Measurements from ENCODE around the gene SELENON. TPM values are rescaled to one million over a fixed set of nuclear protein-coding genes. Genes with fewer than 3 reads are reported as not detected.
A peak's percentile ranks its signal among the peaks of the same experiment; 100 is the strongest.

The SELENON gene
- total and polyA plus RNA-seq, 9 of the 15 experiments (the other 6 are each of a cell fraction or from before 2014, with no cell fraction given), result 0.43 to 26.7 (median 7.0) TPM

DNA sequence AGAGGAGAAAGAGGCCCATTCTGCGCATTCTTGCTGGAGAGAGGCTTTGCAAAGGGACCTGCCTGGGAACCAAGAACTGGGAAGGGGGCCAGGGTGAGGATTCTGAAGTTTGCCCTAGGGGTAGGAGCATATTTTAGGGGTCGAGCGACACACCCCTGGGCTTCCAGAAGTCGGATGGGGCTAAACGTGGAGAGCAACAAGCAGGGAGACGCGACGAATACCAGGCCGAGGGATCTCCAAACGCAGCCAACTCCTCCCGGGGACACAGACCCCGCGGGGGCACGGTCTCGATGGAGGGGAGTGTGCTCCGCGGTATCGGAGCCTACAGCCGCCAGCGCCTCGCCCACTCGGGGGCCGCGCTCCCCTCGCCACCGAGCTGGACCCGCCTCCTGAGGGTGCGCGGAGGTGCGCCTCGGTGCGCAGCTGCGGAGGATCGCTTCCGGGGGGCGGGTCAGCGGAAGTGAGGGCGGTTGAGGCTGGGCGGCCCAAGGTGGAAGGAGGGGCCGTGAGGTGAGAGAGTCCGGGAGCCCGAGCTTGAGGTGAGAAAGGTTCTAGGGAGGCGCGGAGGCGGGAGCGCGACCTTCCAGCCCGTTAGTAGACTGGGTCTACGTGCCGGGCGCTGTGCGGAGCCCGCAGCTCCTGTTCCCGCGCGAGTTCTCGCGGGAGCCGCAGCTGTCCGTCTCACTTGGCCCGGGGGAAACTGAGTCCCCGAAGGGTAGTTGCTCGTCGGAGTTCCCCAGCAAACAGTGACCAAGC lies 19.7 kb downstream of the SELENON start, which contains the start of gene MTFR1L (continued):
- no peak for TF ChIP-seq ZNF512 (tag; IDR thresholded peaks at IDR 0.05)
- TF ChIP-seq FUS (optimal IDR thresholded peaks at IDR 0.05; ENCODE audit: low read depth, low read length), result no peak
- no peak for TF ChIP-seq AFF1 (IDR thresholded peaks at IDR 0.05; ENCODE audit: low read depth in 1 of 2, partially characterized antibody in 2 of 2)
- TF ChIP-seq PRMT5 (CRISPR knock-in tag; IDR thresholded peaks at IDR 0.05), result no peak
- TF ChIP-seq ZNF121 (CRISPR knock-in tag; conservative IDR thresholded peaks at IDR 0.05), result no peak
- TF ChIP-seq ZNF75A (CRISPR knock-in tag; IDR thresholded peaks at IDR 0.05), result no peak
- TF ChIP-seq XRCC4 (IDR thresholded peaks at IDR 0.05; ENCODE audit: extremely low read depth, insufficient read depth, insufficient read length), result no peak
- no peak; the same call in 1 of the 2 replicates for TF ChIP-seq SMARCE1 (IDR thresholded peaks at IDR 0.05)
- TF ChIP-seq ZNF668 (CRISPR knock-in tag; IDR thresholded peaks at IDR 0.05), result no peak
- TF ChIP-seq HSF4 (CRISPR knock-in tag; IDR thresholded peaks at IDR 0.05; ENCODE audit: borderline replicate concordance), result no peak
- no peak for TF ChIP-seq SIRT6 (IDR thresholded peaks at IDR 0.05; ENCODE audit: low read depth, low read length)
- TF ChIP-seq, protein P1, sequence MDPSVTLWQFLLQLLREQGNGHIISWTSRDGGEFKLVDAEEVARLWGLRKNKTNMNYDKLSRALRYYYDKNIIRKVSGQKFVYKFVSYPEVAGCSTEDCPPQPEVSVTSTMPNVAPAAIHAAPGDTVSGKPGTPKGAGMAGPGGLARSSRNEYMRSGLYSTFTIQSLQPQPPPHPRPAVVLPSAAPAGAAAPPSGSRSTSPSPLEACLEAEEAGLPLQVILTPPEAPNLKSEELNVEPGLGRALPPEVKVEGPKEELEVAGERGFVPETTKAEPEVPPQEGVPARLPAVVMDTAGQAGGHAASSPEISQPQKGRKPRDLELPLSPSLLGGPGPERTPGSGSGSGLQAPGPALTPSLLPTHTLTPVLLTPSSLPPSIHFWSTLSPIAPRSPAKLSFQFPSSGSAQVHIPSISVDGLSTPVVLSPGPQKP (CRISPR knock-in tag; IDR thresholded peaks at IDR 0.05), result no peak
- no peak for TF ChIP-seq ZKSCAN3 (CRISPR knock-in tag; IDR thresholded peaks at IDR 0.05)
- peak; percentile 63; the same call in 1 of the 2 replicates for TF ChIP-seq ZNF143 (CRISPR knock-in tag; IDR thresholded peaks at IDR 0.05)
- TF ChIP-seq PTBP1 (IDR thresholded peaks at IDR 0.05; ENCODE audit: low read depth, low read length), result no peak
- no peak for TF ChIP-seq OTX1 (CRISPR knock-in tag; IDR thresholded peaks at IDR 0.05)
- no peak for TF ChIP-seq MTA1 (IDR thresholded peaks at IDR 0.05; ENCODE audit: borderline replicate concordance)
- TF ChIP-seq USF2 (CRISPR knock-in tag; IDR thresholded peaks at IDR 0.05), result no peak
- no peak for TF ChIP-seq SMAD3 (CRISPR knock-in tag; conservative IDR thresholded peaks at IDR 0.05)
- TF ChIP-seq SMARCA4 (IDR thresholded peaks at IDR 0.05), result no peak
- TF ChIP-seq, protein P2, sequence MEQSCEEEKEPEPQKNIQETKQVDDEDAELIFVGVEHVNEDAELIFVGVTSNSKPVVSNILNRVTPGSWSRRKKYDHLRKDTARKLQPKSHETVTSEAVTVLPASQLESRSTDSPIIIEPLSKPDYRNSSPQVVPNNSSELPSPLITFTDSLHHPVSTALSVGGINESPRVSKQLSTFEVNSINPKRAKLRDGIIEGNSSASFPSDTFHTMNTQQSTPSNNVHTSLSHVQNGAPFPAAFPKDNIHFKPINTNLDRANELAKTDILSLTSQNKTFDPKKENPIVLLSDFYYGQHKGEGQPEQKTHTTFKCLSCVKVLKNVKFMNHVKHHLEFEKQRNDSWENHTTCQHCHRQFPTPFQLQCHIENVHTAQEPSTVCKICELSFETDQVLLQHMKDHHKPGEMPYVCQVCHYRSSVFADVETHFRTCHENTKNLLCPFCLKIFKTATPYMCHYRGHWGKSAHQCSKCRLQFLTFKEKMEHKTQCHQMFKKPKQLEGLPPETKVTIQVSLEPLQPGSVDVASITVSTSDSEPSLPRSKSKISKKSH (CRISPR knock-in tag; IDR thresholded peaks at IDR 0.05), result no peak

Data from K562 (cell line).